Measurements from ENCODE around the gene KIF5B. TPM values are rescaled to one million over a fixed set of nuclear protein-coding genes. Genes with fewer than 3 reads are reported as not detected.

The KIF5B gene
- total and polyA plus RNA-seq, 10 of the 15 experiments (the other 5 are each of a cell fraction or from before 2014, with no cell fraction given), result 14.7 to 47.4 (median 33.1) TPM

DNA sequence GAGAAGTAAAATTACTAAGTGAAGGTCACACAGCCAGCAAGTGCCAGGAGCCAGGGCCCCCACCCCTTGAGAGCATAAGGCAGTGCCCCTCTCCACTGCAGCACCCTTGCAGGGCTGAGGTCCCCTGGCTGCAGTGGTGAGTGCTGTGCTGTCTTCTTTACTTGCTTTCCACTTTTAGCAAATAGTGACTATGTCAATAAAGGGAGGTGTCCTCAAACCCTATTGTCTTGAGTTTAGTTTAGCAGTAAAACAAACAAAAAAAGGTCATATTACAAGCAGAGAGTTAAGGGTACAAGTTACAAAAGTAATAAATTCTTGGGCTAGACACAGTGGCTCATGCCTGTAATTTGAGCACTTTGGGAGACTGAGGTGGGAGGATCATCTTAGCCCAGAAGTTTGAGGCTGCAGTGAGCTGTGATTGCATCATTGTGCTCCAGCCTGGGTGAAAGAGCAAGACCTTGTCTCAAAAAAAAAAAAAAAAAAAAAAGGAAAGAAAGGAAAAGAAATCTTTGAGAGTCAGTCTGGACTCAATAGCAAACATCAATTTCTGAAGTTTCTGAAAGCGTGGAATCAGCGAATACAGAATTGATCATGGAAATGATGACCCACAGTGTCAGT, 39.0 kb upstream of the KIF5B start:
- Histone ChIP-seq H3K9ac (ENCODE audit: control insufficient read depth, insufficient read depth, low read length) (no peak overlapping the region), H4K20me1 (ENCODE audit: control insufficient read depth, insufficient read depth) (no peaks in the 10 kb centered on the region), H3K9me3 (replicated peaks; ENCODE audit: control insufficient read depth, insufficient read depth, low read length) (peaks cover 2% of the 10 kb centered on the region; the same call in 1 of the 3 replicates), H3K4me3 (no peak overlapping the region), H3K79me2 (ENCODE audit: control insufficient read depth, insufficient read depth, low read length) (no peaks in the 10 kb centered on the region), H3K27ac (ENCODE audit: control insufficient read depth, insufficient read depth) (no peak overlapping the region), H2AFZ (ENCODE audit: control insufficient read depth, low read depth, low read length) (no peak overlapping the region), H3K4me1 (ENCODE audit: control insufficient read depth, insufficient read depth, low read length) (no peaks in the 10 kb centered on the region), H3K27me3 (replicated peaks in 1 of 2; ENCODE audit: control insufficient read depth in 2 of 2, insufficient read depth in 2 of 2, low read length in 1 of 2) (no peaks in the 10 kb centered on the region), H3K4me2 (ENCODE audit: control insufficient read depth, insufficient read depth) (no peak overlapping the region), H3K36me3 (ENCODE audit: control insufficient read depth in 2 of 2, insufficient read depth in 2 of 2, low read length in 1 of 2) (no peaks in the 10 kb centered on the region; a peak in 1 of 4 replicates)
- no peak for FAIRE-seq
- TF ChIP-seq EP300 (IDR thresholded peaks at IDR 0.05; ENCODE audit: borderline replicate concordance in 1 of 2, control insufficient read depth in 1 of 2, low read depth in 2 of 2, low read length in 2 of 2) (no peak), YBX1 (IDR thresholded peaks at IDR 0.05) (no peak), EED (IDR thresholded peaks at IDR 0.05; ENCODE audit: low read depth) (no peak)
- no peak for DNase-seq (ENCODE audit: low read depth, low spot score)
- no peak for ATAC-seq
- intact Hi-C loops (cut with micrococcal nuclease; ENCODE audit: unreplicated experiment) (no loop called here), in situ Hi-C loops (cut with MboI) (no loop called here)
- ChIA-PET SMC1A (ENCODE audit: uncharacterized antibody, unreplicated experiment) (no interaction called here), POLR2A (no interaction called here), RAD21 (ENCODE audit: unreplicated experiment) (no interaction called here), CTCF (no interaction called here)
- 48% methylated on average over 2 of the region's 2 CpGs for WGBS (ENCODE audit: insufficient coverage, insufficient replicate concordance, low lambda C conversion rate, missing lambda C conversion rate)
- BruUV-seq (replicated peaks), result no TSS peak

DNA sequence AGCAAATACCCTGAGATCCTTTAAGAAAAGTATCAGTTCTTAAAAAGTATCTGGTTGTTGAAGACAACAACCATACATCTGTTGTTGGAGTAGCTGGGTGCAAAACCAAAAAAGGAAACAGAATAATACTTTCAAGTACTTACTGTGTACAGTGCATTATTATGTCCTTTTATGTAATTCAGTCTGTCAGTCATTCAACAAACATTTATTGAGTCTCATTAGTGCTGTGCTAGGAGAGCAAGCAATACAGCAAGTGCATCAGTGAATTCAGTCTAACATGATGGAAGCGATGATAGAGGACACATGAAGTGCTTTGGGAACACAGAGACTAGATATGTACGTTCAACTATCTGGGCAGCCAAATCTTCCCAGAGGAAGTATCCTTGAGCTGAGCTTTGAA, 37.4 kb upstream of the KIF5B start:
- no peaks in the 10 kb centered on the region for H3K4me1 ChIP-seq (ENCODE audit: control insufficient read depth, insufficient read depth, low read length)
- in situ Hi-C loops (cut with MboI), result no loop called here
- SMC1A ChIA-PET (ENCODE audit: uncharacterized antibody, unreplicated experiment), result no interaction called here
- FAIRE-seq, result no peak
- H3K27ac ChIP-seq (ENCODE audit: control insufficient read depth, insufficient read depth), result no peak overlapping the region
- no peak overlapping the region for H3K4me2 ChIP-seq (ENCODE audit: control insufficient read depth, insufficient read depth)
- intact Hi-C loops (cut with micrococcal nuclease; ENCODE audit: unreplicated experiment), result no loop called here
- BruUV-seq (replicated peaks), result no TSS peak
- H3K27me3 ChIP-seq (replicated peaks in 1 of 2; ENCODE audit: control insufficient read depth in 2 of 2, insufficient read depth in 2 of 2, low read length in 1 of 2), result no peaks in the 10 kb centered on the region; a peak in 1 of 4 replicates
- DNase-seq (ENCODE audit: low read depth, low spot score), result no peak
- RAD21 ChIA-PET (ENCODE audit: unreplicated experiment), result no interaction called here
- no peak overlapping the region for H3K4me3 ChIP-seq
- CTCF ChIA-PET, result no interaction called here
- no peaks in the 10 kb centered on the region for H4K20me1 ChIP-seq (ENCODE audit: control insufficient read depth, insufficient read depth)
- POLR2A ChIA-PET, result no interaction called here
- no peak for ATAC-seq
- H3K9me3 ChIP-seq (replicated peaks; ENCODE audit: control insufficient read depth, insufficient read depth, low read length), result peaks cover 2% of the 10 kb centered on the region; the same call in 1 of the 3 replicates
- H3K9ac ChIP-seq (ENCODE audit: control insufficient read depth, insufficient read depth, low read length), result no peak overlapping the region
- H2AFZ ChIP-seq (ENCODE audit: control insufficient read depth, low read depth, low read length), result no peak overlapping the region
- no peaks in the 10 kb centered on the region for H3K79me2 ChIP-seq (ENCODE audit: control insufficient read depth, insufficient read depth, low read length)
- WGBS (ENCODE audit: insufficient coverage, insufficient replicate concordance, low lambda C conversion rate, missing lambda C conversion rate), result 83% methylated on average over 2 of the region's 2 CpGs
- no peaks in the 10 kb centered on the region; a peak in 1 of 4 replicates for H3K36me3 ChIP-seq (ENCODE audit: control insufficient read depth in 2 of 2, insufficient read depth in 2 of 2, low read length in 1 of 2)
- TF ChIP-seq MTA2 (IDR thresholded peaks at IDR 0.05; ENCODE audit: low read depth) (no peak), NFIC (IDR thresholded peaks at IDR 0.05; ENCODE audit: low read depth, low read length) (no peak), NR2F1 (conservative IDR thresholded peaks at IDR 0.05) (no peak), BMI1 (IDR thresholded peaks at IDR 0.05; ENCODE audit: borderline replicate concordance) (no peak), ZZZ3 (IDR thresholded peaks at IDR 0.05; ENCODE audit: control insufficient read depth, insufficient read length, low read depth) (no peak), JUND (IDR thresholded peaks at IDR 0.05; ENCODE audit: low read depth, low read length) (no peak), BCL11A (IDR thresholded peaks at IDR 0.05; ENCODE audit: low read depth, low read length) (no peak), CHD2 (IDR thresholded peaks at IDR 0.05; ENCODE audit: borderline replicate concordance, low read depth, low read length) (no peak), JUNB (IDR thresholded peaks at IDR 0.05) (no peak), ZBED1 (IDR thresholded peaks at IDR 0.05; ENCODE audit: borderline replicate concordance) (no peak), POLR2AphosphoS5 (IDR thresholded peaks at IDR 0.05; ENCODE audit: low read length) (no peak), RCOR1 (conservative IDR thresholded peaks at IDR 0.05; ENCODE audit: low read depth, low read length) (no peak), SIN3A (IDR thresholded peaks at IDR 0.05; ENCODE audit: low read depth, low read length) (no peak)
- TF ChIP-seq, protein P1, sequence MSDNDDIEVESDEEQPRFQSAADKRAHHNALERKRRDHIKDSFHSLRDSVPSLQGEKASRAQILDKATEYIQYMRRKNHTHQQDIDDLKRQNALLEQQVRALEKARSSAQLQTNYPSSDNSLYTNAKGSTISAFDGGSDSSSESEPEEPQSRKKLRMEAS (IDR thresholded peaks at IDR 0.05; ENCODE audit: low read depth, low read length), result no peak

All from GM12878 (cell line).